ENCODE data around the gene TSC22D2. TPM values are rescaled to one million over a fixed set of nuclear protein-coding genes. Genes with fewer than 3 reads are reported as not detected.

The TSC22D2 gene
- total RNA-seq, 1 experiment from 2014 or later, result 26.5 TPM

DNA sequence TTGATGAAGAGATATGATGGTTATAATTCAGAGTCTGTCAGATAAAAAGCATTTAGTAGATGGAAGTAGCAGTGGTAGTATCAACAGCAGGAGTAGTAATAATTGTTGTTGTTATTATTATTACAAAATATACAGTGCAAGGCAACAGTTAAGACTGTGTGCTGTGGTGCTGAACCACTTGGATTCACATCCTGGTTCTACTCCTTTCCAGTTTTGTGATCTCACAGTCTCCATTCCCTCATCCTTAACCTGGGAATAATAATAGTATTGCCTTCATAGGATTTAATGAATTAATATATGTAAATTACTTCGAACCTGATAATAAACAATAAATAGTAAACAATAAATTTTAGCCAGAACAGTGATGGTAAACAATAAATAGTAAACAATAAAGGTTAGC is 37.1 kb upstream of the TSC22D2 start:
- Histone ChIP-seq H2BK12ac (ENCODE audit: insufficient read length, low read depth, low read length) (no peak overlapping the region), H3K27me3 (ENCODE audit: insufficient read depth, low read length) (no peaks in the 10 kb centered on the region), H3K79me2 (ENCODE audit: insufficient read depth, low read length) (no peaks in the 10 kb centered on the region), H3K4me2 (ENCODE audit: insufficient read depth, insufficient read length, low read length) (peak overlapping the region; percentile 25), H3K14ac (ENCODE audit: insufficient read depth, low read length) (no peak overlapping the region), H2BK5ac (ENCODE audit: insufficient read length, low read length) (no peak overlapping the region), H3T11ph (ENCODE audit: low read length) (no peak overlapping the region), H3K18ac (ENCODE audit: insufficient read length, low read depth, low read length) (no peak overlapping the region), H3K79me1 (ENCODE audit: insufficient read depth, low read depth, low read length, poor library complexity, severe bottlenecking) (no peaks in the 10 kb centered on the region), H4K91ac (ENCODE audit: insufficient read length, low read depth, low read length) (no peak overlapping the region), H3K27ac (ENCODE audit: insufficient read length, low read depth, low read length) (no peak overlapping the region), H3K56ac (ENCODE audit: insufficient read length, low read depth, low read length) (no peak overlapping the region), H3K9me3 (ENCODE audit: control insufficient read depth, low read depth, low read length) (no peaks in the 10 kb centered on the region), H2BK120ac (ENCODE audit: low read depth, low read length, poor library complexity, severe bottlenecking) (no peak overlapping the region), H2BK20ac (ENCODE audit: low read depth, low read length, poor library complexity, severe bottlenecking) (no peak overlapping the region), H2AK5ac (ENCODE audit: insufficient read length, low read length) (no peak overlapping the region), H3K4ac (ENCODE audit: low read depth, low read length) (no peak overlapping the region), H3K9ac (ENCODE audit: extremely low read depth, insufficient read length, low read length) (no peak overlapping the region), H3K23me2 (ENCODE audit: insufficient read length, low read depth, low read length, poor library complexity, severe bottlenecking) (no peaks in the 10 kb centered on the region), H2BK15ac (ENCODE audit: low read depth, low read length) (no peak overlapping the region), H4K5ac (ENCODE audit: insufficient read length, low read depth, low read length) (no peak overlapping the region), H3K23ac (ENCODE audit: insufficient read length, low read depth, low read length) (no peak overlapping the region), H4K20me1 (ENCODE audit: control insufficient read depth, insufficient read depth, insufficient read length) (no peaks in the 10 kb centered on the region), H3K4me1 (ENCODE audit: insufficient read depth, low read length) (peaks cover 3% of the 10 kb centered on the region; the same call in 1 of the 2 replicates), H2AFZ (ENCODE audit: low read length) (no peak overlapping the region), H4K8ac (replicated peaks; ENCODE audit: insufficient read length, low read depth, low read length) (no peak overlapping the region)
- Mint-ChIP-seq H3K27ac (no peak overlapping the region), H3K4me1 (peaks cover 34 to 41% of the 10 kb centered on the region in 2 experiments), H3K27me3 (ENCODE audit: low read depth) (no peaks in the 10 kb centered on the region), H3K36me3 (ENCODE audit: insufficient read depth in 1 of 3, low read depth in 3 of 3) (no peaks in the 10 kb centered on the region), H3K4me3 (no peak overlapping the region), H3K9me3 (no peaks in the 10 kb centered on the region)
- TF ChIP-seq, protein P1, sequence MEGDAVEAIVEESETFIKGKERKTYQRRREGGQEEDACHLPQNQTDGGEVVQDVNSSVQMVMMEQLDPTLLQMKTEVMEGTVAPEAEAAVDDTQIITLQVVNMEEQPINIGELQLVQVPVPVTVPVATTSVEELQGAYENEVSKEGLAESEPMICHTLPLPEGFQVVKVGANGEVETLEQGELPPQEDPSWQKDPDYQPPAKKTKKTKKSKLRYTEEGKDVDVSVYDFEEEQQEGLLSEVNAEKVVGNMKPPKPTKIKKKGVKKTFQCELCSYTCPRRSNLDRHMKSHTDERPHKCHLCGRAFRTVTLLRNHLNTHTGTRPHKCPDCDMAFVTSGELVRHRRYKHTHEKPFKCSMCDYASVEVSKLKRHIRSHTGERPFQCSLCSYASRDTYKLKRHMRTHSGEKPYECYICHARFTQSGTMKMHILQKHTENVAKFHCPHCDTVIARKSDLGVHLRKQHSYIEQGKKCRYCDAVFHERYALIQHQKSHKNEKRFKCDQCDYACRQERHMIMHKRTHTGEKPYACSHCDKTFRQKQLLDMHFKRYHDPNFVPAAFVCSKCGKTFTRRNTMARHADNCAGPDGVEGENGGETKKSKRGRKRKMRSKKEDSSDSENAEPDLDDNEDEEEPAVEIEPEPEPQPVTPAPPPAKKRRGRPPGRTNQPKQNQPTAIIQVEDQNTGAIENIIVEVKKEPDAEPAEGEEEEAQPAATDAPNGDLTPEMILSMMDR (conservative IDR thresholded peaks at IDR 0.05), result no peak
- WGBS (ENCODE audit: extremely low coverage, insufficient read length, low lambda C conversion rate), result no CpG with 5 or more reads among the region's 1 CpG
- no peak for DNase-seq

Data from H9 (cell line).